ENCODE measurements around the gene RNU6-1.

RNU6-1 gene

DNA sequence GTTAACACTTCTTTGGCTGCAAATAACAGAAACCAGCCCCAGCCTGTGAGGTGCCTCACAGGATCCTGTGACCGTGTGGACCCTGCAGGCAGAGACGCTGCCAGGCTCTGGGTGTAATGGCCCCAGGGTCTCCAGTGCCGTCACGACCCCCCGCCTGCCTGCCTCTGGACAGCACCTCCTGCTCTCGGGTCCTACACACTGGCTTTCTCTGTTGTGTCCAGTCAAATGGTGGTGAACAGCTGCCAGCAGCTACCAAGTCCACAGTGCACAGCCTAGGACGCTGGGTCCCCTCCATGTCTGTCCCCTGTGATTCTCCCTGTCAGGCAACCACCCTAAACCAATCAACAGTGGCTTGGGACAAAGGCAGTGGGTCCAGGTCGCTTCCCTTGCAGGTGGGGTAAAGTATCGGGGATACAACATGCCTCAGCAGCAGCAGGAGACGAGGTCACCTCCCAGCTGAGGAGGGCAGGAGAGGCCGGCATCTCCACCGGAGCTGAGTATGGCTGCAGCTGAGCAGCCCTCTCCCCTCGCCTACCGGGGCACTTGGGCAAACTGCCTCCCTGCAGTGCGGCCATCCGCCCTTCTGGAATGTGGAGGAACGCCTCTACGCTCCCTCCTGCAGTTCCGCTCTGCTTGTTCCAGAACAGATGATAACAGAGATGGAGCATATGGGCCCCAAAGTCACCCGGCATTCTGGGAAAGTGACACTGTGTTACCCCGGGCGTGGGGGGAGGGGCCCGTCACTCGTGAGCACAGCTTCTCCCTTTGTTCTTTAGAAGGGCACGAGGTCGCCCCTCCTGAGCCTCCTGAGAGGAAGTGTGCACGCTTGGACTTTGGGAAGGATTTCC is 35.6 kb downstream of the RNU6-1 start:
- no peak for TF ChIP-seq TAF1 (IDR thresholded peaks at IDR 0.05; ENCODE audit: borderline replicate concordance, low read depth, low read length)
- no peak for TF ChIP-seq POLR2AphosphoS5 (IDR thresholded peaks at IDR 0.05; ENCODE audit: low read depth, low read length)
- no peak for TF ChIP-seq POLR2A (IDR thresholded peaks at IDR 0.05; ENCODE audit: low read depth, low read length)
- FAIRE-seq (no peak), DNase-seq (ENCODE audit: insufficient read length) (no peak)

DNA sequence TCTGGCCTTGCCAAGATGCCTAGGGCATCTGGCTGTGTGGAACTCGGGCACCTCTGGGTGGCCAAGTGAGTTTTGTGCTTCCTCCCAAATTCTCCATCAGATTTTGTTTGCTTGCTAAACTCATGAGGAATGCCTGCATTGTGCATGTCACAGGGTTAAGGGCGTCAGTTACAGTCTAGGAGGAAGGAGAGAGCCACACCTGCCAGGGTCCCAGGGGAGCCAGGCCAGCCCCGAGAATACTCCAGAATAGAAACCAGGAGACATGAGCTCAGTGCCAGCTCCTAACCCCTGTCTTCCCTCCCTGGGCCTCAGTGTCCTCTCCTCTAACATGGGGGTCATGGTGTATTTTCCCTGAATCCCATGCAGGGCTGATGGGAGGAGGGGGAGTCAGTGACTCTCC is 36.5 kb downstream of the RNU6-1 start:
- no peak for TF ChIP-seq TAF1 (IDR thresholded peaks at IDR 0.05; ENCODE audit: borderline replicate concordance, low read depth, low read length)
- TF ChIP-seq POLR2A (IDR thresholded peaks at IDR 0.05; ENCODE audit: low read depth, low read length): no peak
- no peak for TF ChIP-seq POLR2AphosphoS5 (IDR thresholded peaks at IDR 0.05; ENCODE audit: low read depth, low read length)
- DNase-seq (ENCODE audit: insufficient read length): no peak
- FAIRE-seq: no peak

DNA sequence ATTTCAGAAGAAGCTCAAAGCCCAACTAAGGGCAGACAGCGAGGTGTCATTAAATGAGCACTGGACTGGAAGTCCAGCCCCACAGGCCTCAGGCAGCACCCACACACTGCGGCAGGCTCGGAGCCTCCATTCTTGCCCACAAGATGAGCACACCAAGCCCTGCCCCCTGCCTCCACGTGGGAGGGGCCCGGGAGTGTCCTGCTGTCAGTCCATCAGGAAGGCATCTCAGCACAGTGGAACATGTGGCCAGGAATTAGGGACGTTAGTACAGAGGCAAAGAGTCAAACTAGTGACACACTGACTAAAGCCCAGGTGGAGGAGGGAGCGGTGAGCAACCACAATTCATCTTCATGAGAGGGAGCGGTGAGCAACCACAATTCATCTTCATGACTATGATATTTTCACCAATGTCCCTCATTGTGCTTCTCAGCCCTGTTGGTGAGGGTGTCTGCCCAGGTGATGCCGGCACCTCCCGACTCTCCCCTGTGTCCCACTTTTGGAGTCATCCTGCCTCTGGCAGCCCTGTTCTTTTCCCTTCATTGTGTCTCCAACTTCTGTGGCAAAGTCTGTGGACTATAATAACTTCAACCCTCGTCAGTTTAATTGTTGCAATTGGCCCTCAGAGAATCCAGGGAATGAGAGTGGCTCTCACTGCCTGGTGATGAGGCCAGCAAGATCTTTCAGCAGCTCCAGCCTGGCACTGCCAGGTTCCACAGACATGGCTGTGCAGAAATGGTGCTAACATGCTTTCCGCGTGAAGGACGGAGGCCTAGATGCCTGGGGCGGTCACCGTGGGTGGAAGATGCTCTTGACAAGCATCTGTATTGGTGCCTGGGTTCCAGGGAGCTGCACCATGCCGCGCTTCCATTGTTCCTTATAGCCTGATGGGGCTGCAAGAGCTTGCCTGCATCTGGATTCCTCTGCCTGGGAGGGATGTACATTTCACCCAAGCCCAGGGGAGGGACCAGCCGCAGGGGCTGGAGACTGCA is 37.6 kb downstream of the RNU6-1 start:
- DNase-seq (ENCODE audit: insufficient read length): no peak
- TF ChIP-seq POLR2AphosphoS5 (IDR thresholded peaks at IDR 0.05; ENCODE audit: low read depth, low read length) (no peak), POLR2A (IDR thresholded peaks at IDR 0.05; ENCODE audit: low read depth, low read length) (no peak), TAF1 (IDR thresholded peaks at IDR 0.05; ENCODE audit: borderline replicate concordance, low read depth, low read length) (no peak)
- no peak for FAIRE-seq

DNA sequence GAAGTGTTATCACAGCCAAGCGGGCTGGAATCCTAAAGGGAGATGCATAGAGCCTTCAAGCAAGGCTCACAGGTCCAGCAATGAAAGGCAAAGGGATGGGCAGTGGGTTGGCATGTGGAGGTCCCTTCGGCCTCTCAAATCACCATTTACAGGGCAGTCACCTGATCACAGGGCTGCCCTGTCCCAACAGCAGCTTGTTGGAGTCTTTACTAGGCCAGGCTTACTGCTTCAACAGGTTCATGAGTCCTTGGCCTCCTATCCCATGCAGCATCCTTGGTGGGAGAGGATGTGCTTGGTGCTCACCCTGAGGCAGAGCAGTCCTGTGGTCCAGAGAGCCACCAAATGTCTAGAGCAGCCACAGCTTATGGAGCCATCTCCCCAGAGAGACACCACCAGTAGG is 38.7 kb downstream of the RNU6-1 start:
- TF ChIP-seq TAF1 (IDR thresholded peaks at IDR 0.05; ENCODE audit: borderline replicate concordance, low read depth, low read length): no peak
- no peak for TF ChIP-seq POLR2A (IDR thresholded peaks at IDR 0.05; ENCODE audit: low read depth, low read length)
- no peak for TF ChIP-seq POLR2AphosphoS5 (IDR thresholded peaks at IDR 0.05; ENCODE audit: low read depth, low read length)
- DNase-seq (ENCODE audit: insufficient read length) (no peak), FAIRE-seq (no peak)

DNA sequence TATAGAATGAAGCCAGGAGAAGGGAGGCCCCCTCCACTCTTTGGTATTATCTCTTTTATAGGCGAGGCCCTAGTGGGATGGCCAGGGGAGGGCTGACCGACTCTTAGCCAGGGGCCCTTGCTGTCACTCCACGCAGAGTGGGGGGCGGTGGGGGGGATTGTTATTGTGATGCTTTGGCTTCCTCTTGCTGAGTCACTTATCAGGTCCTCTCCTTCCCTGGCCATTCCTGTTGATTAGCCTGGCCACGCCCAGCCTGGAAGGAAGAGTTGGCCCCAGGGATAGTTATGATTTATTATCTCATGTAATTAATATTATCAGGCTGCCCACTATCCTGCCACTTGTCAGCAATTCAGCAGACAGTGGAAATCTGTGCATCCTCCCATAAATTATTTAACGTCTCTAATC is 40.0 kb downstream of the RNU6-1 start:
- FAIRE-seq: no peak
- DNase-seq (ENCODE audit: insufficient read length): no peak

DNA sequence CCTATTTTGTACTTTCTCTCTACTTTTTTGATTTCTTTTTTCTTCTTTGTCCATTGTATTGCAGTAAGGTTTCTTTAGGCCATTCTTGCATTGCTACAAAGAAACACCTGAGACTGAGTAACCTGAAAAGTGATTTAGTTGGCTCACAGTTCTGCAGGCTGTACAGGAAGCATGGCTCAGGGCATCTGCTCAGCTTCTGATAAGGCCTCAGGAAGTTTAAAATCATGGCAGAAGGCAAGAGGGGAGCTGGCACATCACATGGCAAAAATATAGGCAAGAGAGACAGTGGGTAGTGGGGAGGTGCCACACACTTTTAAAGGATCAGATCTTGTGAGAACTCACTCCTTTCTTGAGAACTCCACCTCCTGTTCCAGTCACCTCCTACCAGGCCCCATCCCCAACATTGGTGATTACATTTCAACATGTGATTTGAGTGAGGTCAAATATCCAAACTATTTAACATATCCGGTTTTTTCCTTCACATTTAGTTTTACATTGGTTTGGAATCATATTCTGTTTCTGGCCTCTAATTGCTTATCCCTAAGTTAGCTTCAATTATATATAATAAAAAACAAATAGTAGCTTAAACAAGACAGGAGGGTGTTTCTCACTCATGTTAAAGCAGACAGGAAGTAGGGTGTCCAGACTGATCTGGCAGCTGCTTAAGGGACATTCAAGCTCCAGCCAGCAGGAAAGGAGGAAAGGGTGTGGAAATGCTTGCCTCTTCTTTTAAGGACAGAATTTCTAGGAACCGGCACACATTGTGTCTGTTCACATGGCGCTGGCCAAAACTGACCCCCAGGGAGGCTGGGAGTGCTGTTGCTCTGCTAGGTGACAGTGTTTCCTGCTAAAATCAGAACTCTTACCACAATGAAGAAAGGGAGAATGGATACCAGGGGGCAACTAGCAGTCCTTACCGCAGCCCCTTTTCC is 43.4 kb downstream of the RNU6-1 start:
- no peak for DNase-seq (ENCODE audit: insufficient read length)
- FAIRE-seq: no peak
- TF ChIP-seq TAF1 (IDR thresholded peaks at IDR 0.05; ENCODE audit: borderline replicate concordance, low read depth, low read length) (no peak), POLR2AphosphoS5 (IDR thresholded peaks at IDR 0.05; ENCODE audit: low read depth, low read length) (no peak), POLR2A (IDR thresholded peaks at IDR 0.05; ENCODE audit: low read depth, low read length) (no peak)

More for the DNA sequence above, 40.0 kb downstream of the RNU6-1 start:
- TF ChIP-seq TAF1 (IDR thresholded peaks at IDR 0.05; ENCODE audit: borderline replicate concordance, low read depth, low read length) (no peak), POLR2AphosphoS5 (IDR thresholded peaks at IDR 0.05; ENCODE audit: low read depth, low read length) (no peak), POLR2A (IDR thresholded peaks at IDR 0.05; ENCODE audit: low read depth, low read length) (no peak)

DNA sequence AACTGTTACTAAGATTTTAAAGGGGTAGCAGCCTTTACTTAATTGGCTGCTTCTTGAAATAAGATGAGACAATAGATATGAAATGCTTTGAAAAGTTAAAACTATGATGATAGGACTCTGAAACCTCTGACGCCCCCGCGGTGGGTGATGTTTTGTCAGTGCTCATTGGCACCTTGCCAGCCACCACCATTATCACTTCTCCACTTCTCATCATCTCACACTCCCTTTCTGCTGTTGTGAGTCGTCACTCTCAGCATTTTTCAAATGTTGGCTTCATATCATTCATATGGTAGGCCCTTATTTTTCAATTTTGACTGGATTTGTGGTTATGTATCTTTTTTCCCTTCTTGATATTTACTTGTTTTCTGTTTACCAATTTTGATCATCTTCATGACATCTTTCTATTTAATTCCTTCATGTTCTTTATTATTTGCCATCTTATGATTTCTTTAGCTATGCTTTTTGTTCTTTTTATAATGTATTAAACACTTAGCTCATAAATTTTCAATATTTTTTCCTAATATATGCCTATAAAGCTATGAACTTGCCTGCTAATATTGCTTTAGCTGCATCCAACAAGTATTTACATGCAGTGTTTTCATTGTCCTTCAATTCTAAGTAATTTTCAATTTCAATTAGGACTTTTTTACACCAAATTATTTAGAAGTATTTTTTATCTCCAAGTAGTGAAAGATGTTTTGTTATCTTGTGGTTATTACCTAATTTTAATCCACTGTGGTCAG is 44.8 kb downstream of the RNU6-1 start:
- DNase-seq (ENCODE audit: insufficient read length): no peak
- peak; percentile 24 for FAIRE-seq
- TF ChIP-seq TAF1 (IDR thresholded peaks at IDR 0.05; ENCODE audit: borderline replicate concordance, low read depth, low read length): no peak
- no peak for TF ChIP-seq POLR2A (IDR thresholded peaks at IDR 0.05; ENCODE audit: low read depth, low read length)
- no peak for TF ChIP-seq POLR2AphosphoS5 (IDR thresholded peaks at IDR 0.05; ENCODE audit: low read depth, low read length)

DNA sequence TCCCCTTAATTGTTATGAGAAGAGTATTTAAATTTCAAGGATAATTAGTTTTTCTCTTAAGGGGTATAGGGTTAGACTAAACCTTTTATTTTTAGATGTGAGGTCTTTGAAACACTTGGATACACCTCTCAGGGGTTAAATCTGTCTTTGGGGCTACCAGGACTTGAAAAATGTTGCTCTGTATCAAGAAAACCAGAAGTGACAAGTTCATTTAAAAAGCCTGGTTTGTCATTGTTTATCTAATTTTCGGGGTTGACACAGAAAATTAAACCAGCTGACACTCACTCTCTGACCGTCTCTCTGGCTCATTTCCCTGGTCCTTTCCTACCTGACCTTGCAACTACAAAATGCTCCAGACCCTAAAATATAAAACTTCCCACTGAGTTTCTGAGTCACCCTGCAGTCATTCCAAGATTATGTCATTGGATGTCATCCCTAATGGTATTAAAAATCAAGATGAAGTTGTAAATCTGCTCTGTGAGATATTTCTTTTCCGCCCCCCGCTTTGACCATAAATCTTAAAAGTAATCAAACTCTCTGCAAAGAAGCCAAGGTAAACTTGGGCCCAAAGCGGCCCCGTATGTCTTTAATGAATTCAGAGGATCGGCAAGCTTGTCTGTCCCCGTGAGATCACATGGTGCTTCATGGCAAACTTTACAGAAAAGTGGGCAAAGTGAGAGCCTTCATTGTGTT is 47.4 kb downstream of the RNU6-1 start:
- FAIRE-seq (no peak), DNase-seq (ENCODE audit: insufficient read length) (no peak)
- TF ChIP-seq POLR2AphosphoS5 (IDR thresholded peaks at IDR 0.05; ENCODE audit: low read depth, low read length) (no peak), TAF1 (IDR thresholded peaks at IDR 0.05; ENCODE audit: borderline replicate concordance, low read depth, low read length) (no peak), POLR2A (IDR thresholded peaks at IDR 0.05; ENCODE audit: low read depth, low read length) (no peak)

DNA sequence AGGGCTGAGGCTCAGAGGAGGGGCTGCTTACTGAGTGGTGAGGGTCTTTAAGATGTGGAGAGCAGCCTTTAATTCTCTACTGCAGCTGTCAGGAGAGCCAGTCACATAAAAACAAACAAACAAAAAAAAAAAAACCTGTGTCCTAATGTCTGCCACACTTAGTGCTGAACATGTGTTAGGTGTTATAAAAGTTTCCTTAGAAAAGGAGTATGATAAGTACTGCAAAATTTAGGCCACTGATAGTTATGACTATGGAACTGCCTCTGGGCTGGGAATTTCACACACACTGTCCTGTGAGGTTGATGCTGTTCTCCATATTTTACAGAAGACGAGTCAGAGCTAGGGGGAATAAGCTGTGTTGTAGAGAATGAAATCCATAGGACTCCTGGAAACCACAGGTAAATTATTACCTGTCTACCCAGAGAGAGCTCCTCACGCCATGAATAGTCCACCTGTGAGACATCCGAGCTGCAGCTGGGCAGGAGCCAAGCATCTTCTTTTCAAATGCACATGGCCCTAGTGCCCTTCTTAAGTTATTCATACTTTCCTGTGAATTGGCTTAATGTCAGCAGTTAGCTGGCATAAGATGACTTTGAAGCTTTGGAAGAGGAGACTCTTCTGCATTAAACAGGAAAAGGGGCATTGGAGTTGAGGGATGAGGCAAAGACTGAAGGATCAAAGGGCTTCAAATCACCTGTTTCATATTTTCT is 49.1 kb downstream of the RNU6-1 start:
- FAIRE-seq: no peak
- no peak for DNase-seq (ENCODE audit: insufficient read length)
- TF ChIP-seq POLR2AphosphoS5 (IDR thresholded peaks at IDR 0.05; ENCODE audit: low read depth, low read length): no peak
- TF ChIP-seq TAF1 (IDR thresholded peaks at IDR 0.05; ENCODE audit: borderline replicate concordance, low read depth, low read length): no peak
- no peak for TF ChIP-seq POLR2A (IDR thresholded peaks at IDR 0.05; ENCODE audit: low read depth, low read length)

Measured in GM12892 (cell line).